ENCODE data around the gene PRKX.
"Not testable (repeated sequence)": the region's sequence is repeated elsewhere in the genome, so short reads cannot be mapped to it uniquely, and the experiment has no call there.

Gene PRKX

GRCh38 chrX:3639858-3640631 lies 73.4 kb downstream of the PRKX start:
- not testable (repeated sequence) for DNase-seq

- DNase-seq = no peak
Measured at GRCh38 chrX:3639236-3639635, 74.2 kb downstream of the PRKX start.

GRCh38 chrX:3638280-3638873 lies 75.1 kb downstream of the PRKX start:
- DNase-seq = peak; percentile 11

- DNase-seq = no peak
Measured at GRCh38 chrX:3636803-3637202, 76.6 kb downstream of the PRKX start.

- DNase-seq = no peak
Measured at GRCh38 chrX:3631196-3631595, 82.3 kb downstream of the PRKX start.

GRCh38 chrX:3627594-3627993 lies 85.9 kb downstream of the PRKX start:
- DNase-seq = peak; percentile 69

GRCh38 chrX:3621414-3621813 lies 92.0 kb downstream of the PRKX start:
- no peak for DNase-seq

GRCh38 chrX:3611744-3612143 lies 101.7 kb downstream of the PRKX start:
- not testable (repeated sequence) for DNase-seq

GRCh38 chrX:3609810-3610209 lies 103.6 kb downstream of the PRKX start:
- no peak for DNase-seq

- DNase-seq = no peak
Measured at GRCh38 chrX:3603026-3603661, 110.3 kb downstream of the PRKX start.

GRCh38 chrX:3599802-3600430 lies 113.5 kb downstream of the PRKX start:
- DNase-seq = no peak

- no peak for DNase-seq
Measured at GRCh38 chrX:3598709-3599108, 114.7 kb downstream of the PRKX start.

GRCh38 chrX:3598046-3598605 lies 115.3 kb downstream of the PRKX start:
- DNase-seq = no peak

GRCh38 chrX:3592184-3592583 lies 121.3 kb downstream of the PRKX start:
- DNase-seq = no peak

- peak; percentile 76 for DNase-seq
Measured at GRCh38 chrX:3589474-3589873, 124.0 kb downstream of the PRKX start.

GRCh38 chrX:3585719-3586118 lies 127.7 kb downstream of the PRKX start:
- no peak for DNase-seq

GRCh38 chrX:3584415-3584996 lies 128.9 kb downstream of the PRKX start:
- DNase-seq = no peak

GRCh38 chrX:3582451-3582850 lies 131.0 kb downstream of the PRKX start:
- DNase-seq = no peak

- no peak for DNase-seq
Measured at GRCh38 chrX:3581609-3582108, 131.8 kb downstream of the PRKX start.

- no peak for DNase-seq
Measured at GRCh38 chrX:3577551-3577950, 135.9 kb downstream of the PRKX start.

GRCh38 chrX:3576886-3577501 lies 136.5 kb downstream of the PRKX start:
- DNase-seq = no peak

GRCh38 chrX:3567686-3568085 lies 145.8 kb downstream of the PRKX start:
- DNase-seq = no peak

Measured in MV-4-11 (cell line).